ENCODE data around the gene HSD3B7.

HSD3B7 gene

GRCh38 chr16:31029272-31029671 lies 44.3 kb downstream of the HSD3B7 start:
- peaks cover 6% of the 10 kb centered on the region for H3K79me1 ChIP-seq (ENCODE audit: low read length)
- peaks cover 4% of the 10 kb centered on the region for H3K79me2 ChIP-seq (ENCODE audit: control insufficient read depth, insufficient read depth, low read length, poor library complexity)
- 100% methylated on average over 1 of the region's 5 CpGs for WGBS (ENCODE audit: extremely low coverage, insufficient coverage, insufficient read length)
- H3K14ac ChIP-seq (ENCODE audit: low read length): no peak overlapping the region
- H2BK120ac ChIP-seq (ENCODE audit: insufficient read depth, low read length, poor library complexity): no peak overlapping the region
- H3K4me1 ChIP-seq (ENCODE audit: control insufficient read depth in 1 of 2, insufficient read depth in 2 of 2, low read length in 2 of 2): peaks cover 6 to 7% of the 10 kb centered on the region in 2 experiments
- no peak overlapping the region for H3K23ac ChIP-seq (ENCODE audit: low read length)
- no peak overlapping the region for H4K12ac ChIP-seq (ENCODE audit: low read depth, low read length)
- no peak overlapping the region for H3K4me3 ChIP-seq (ENCODE audit: low read depth, low read length)
- no peak overlapping the region for H3K18ac ChIP-seq (ENCODE audit: low read length)
- no peaks in the 10 kb centered on the region for H3K36me3 ChIP-seq (ENCODE audit: control insufficient read depth in 1 of 2, insufficient read depth in 2 of 2, low read length in 2 of 2)
- H4K8ac ChIP-seq (ENCODE audit: low read depth, low read length): no peak overlapping the region
- H3K27me3 ChIP-seq (ENCODE audit: insufficient read depth, low read length): no peaks in the 10 kb centered on the region
- H3K4ac ChIP-seq (ENCODE audit: low read depth, low read length): no peak overlapping the region
- DNase-seq: no peak
- no peak overlapping the region for H2BK12ac ChIP-seq (ENCODE audit: low read length)
- H3K4me2 ChIP-seq (ENCODE audit: low read length): no peak overlapping the region
- H2AK5ac ChIP-seq (ENCODE audit: low read length): no peak overlapping the region
- H3K9ac ChIP-seq (ENCODE audit: low read length): no peak overlapping the region
- no peak overlapping the region for H2BK5ac ChIP-seq (ENCODE audit: low read depth, low read length, poor library complexity)
- H3K9me3 ChIP-seq (ENCODE audit: insufficient read depth, low read depth, low read length): peaks cover 2% of the 10 kb centered on the region
- H4K91ac ChIP-seq (ENCODE audit: low read depth, low read length): no peak overlapping the region
- no peak overlapping the region for H2AFZ ChIP-seq (ENCODE audit: insufficient read depth, low read length, poor library complexity)
- H3K27ac ChIP-seq (ENCODE audit: low read depth, low read length): no peak overlapping the region

GRCh38 chr16:31031276-31031675 lies 46.3 kb downstream of the HSD3B7 start:
- Histone ChIP-seq H2AK5ac (ENCODE audit: low read length) (no peak overlapping the region), H3K9me3 (ENCODE audit: insufficient read depth, low read depth, low read length) (peaks cover 2% of the 10 kb centered on the region), H3K4me2 (ENCODE audit: low read length) (no peak overlapping the region), H3K27me3 (ENCODE audit: insufficient read depth, low read length) (no peaks in the 10 kb centered on the region), H3K14ac (ENCODE audit: low read length) (no peak overlapping the region), H3K23ac (ENCODE audit: low read length) (no peak overlapping the region), H3K79me2 (ENCODE audit: control insufficient read depth, insufficient read depth, low read length, poor library complexity) (peaks cover 4% of the 10 kb centered on the region), H4K91ac (ENCODE audit: low read depth, low read length) (no peak overlapping the region), H2BK5ac (ENCODE audit: low read depth, low read length, poor library complexity) (no peak overlapping the region), H3K18ac (ENCODE audit: low read length) (no peak overlapping the region), H3K4ac (ENCODE audit: low read depth, low read length) (no peak overlapping the region), H2AFZ (ENCODE audit: insufficient read depth, low read length, poor library complexity) (no peak overlapping the region), H2BK120ac (ENCODE audit: insufficient read depth, low read length, poor library complexity) (no peak overlapping the region), H3K4me1 (ENCODE audit: control insufficient read depth in 1 of 2, insufficient read depth in 2 of 2, low read length in 2 of 2) (peaks cover 6 to 10% of the 10 kb centered on the region in 2 experiments), H3K36me3 (ENCODE audit: control insufficient read depth in 1 of 2, insufficient read depth in 2 of 2, low read length in 2 of 2) (peaks cover 3% of the 10 kb centered on the region in 2 experiments), H4K8ac (ENCODE audit: low read depth, low read length) (no peak overlapping the region), H3K79me1 (ENCODE audit: low read length) (peaks cover 6% of the 10 kb centered on the region), H3K9ac (ENCODE audit: low read length) (no peak overlapping the region), H4K12ac (ENCODE audit: low read depth, low read length) (no peak overlapping the region), H3K4me3 (ENCODE audit: low read depth, low read length) (no peak overlapping the region), H2BK12ac (ENCODE audit: low read length) (no peak overlapping the region), H3K27ac (ENCODE audit: low read depth, low read length) (no peak overlapping the region)
- DNase-seq: no peak
- no CpG with 5 or more reads among the region's 4 CpGs for WGBS (ENCODE audit: extremely low coverage, insufficient coverage, insufficient read length)

GRCh38 chr16:31032736-31033708 lies 48.0 kb downstream of the HSD3B7 start, which contains the start of gene STX4:
TSS of gene STX4 (plus strand) at chr16:31033558. CDS start at chr16:31033806, 248 bp downstream.
- no peak within 1 kb of the TSS for H3K27ac ChIP-seq (ENCODE audit: low read depth, low read length)
- peak within 1 kb of the TSS; percentile 63 for H2BK5ac ChIP-seq (ENCODE audit: low read depth, low read length, poor library complexity)
- H3K4me3 ChIP-seq (ENCODE audit: low read depth, low read length): peak within 1 kb of the TSS; percentile 92
- H3K4ac ChIP-seq (ENCODE audit: low read depth, low read length): peak within 1 kb of the TSS; percentile 24
- peaks cover 6 to 10% of the 10 kb centered on the region in 2 experiments for H3K4me1 ChIP-seq (ENCODE audit: control insufficient read depth in 1 of 2, insufficient read depth in 2 of 2, low read length in 2 of 2)
- H3K36me3 ChIP-seq (ENCODE audit: control insufficient read depth in 1 of 2, insufficient read depth in 2 of 2, low read length in 2 of 2): peaks cover 5 to 7% of the 10 kb centered on the region in 2 experiments
- H3K9me3 ChIP-seq (ENCODE audit: insufficient read depth, low read depth, low read length): peaks cover 2% of the 10 kb centered on the region
- H3K18ac ChIP-seq (ENCODE audit: low read length): peak within 1 kb of the TSS; percentile 71
- H3K9ac ChIP-seq (ENCODE audit: low read length): peak within 1 kb of the TSS; percentile 82
- no CpG with 5 or more reads among the region's 75 CpGs for WGBS (ENCODE audit: extremely low coverage, insufficient coverage, insufficient read length)
- peak within 1 kb of the TSS; percentile 51 for H2AK5ac ChIP-seq (ENCODE audit: low read length)
- H3K14ac ChIP-seq (ENCODE audit: low read length): peak within 1 kb of the TSS; percentile 85
- peaks cover 6% of the 10 kb centered on the region for H3K79me1 ChIP-seq (ENCODE audit: low read length)
- H2AFZ ChIP-seq (ENCODE audit: insufficient read depth, low read length, poor library complexity): peak within 1 kb of the TSS; percentile 96
- H4K91ac ChIP-seq (ENCODE audit: low read depth, low read length): peak within 1 kb of the TSS; percentile 90
- peak within 1 kb of the TSS; percentile 96 for H4K8ac ChIP-seq (ENCODE audit: low read depth, low read length)
- H3K79me2 ChIP-seq (ENCODE audit: control insufficient read depth, insufficient read depth, low read length, poor library complexity): peaks cover 4% of the 10 kb centered on the region
- no peak within 1 kb of the TSS for H3K23ac ChIP-seq (ENCODE audit: low read length)
- peak; percentile 94 to 99 for DNase-seq
- H3K27me3 ChIP-seq (ENCODE audit: insufficient read depth, low read length): no peaks in the 10 kb centered on the region
- H2BK120ac ChIP-seq (ENCODE audit: insufficient read depth, low read length, poor library complexity): peak within 1 kb of the TSS; percentile 40
- H2BK12ac ChIP-seq (ENCODE audit: low read length): no peak within 1 kb of the TSS
- peak within 1 kb of the TSS; percentile 92 for H4K12ac ChIP-seq (ENCODE audit: low read depth, low read length)
- peak within 1 kb of the TSS; percentile 97 for H3K4me2 ChIP-seq (ENCODE audit: low read length)

GRCh38 chr16:31033709-31034492 lies 48.9 kb downstream of the HSD3B7 start:
- Histone ChIP-seq H3K4me2 (ENCODE audit: low read length) (peak overlapping the region; percentile 97), H2AFZ (ENCODE audit: insufficient read depth, low read length, poor library complexity) (peak overlapping the region; percentile 67), H3K4me1 (ENCODE audit: control insufficient read depth in 1 of 2, insufficient read depth in 2 of 2, low read length in 2 of 2) (peaks cover 6 to 10% of the 10 kb centered on the region in 2 experiments), H4K8ac (ENCODE audit: low read depth, low read length) (peak overlapping the region; percentile 56), H3K23ac (ENCODE audit: low read length) (no peak overlapping the region), H3K9me3 (ENCODE audit: insufficient read depth, low read depth, low read length) (peaks cover 2% of the 10 kb centered on the region), H4K12ac (ENCODE audit: low read depth, low read length) (peak overlapping the region; percentile 57), H3K14ac (ENCODE audit: low read length) (peak overlapping the region; percentile 58), H2BK12ac (ENCODE audit: low read length) (no peak overlapping the region), H3K36me3 (ENCODE audit: control insufficient read depth in 1 of 2, insufficient read depth in 2 of 2, low read length in 2 of 2) (peaks cover 14 to 15% of the 10 kb centered on the region in 2 experiments), H3K9ac (ENCODE audit: low read length) (peak overlapping the region; percentile 82), H2AK5ac (ENCODE audit: low read length) (no peak overlapping the region), H3K27me3 (ENCODE audit: insufficient read depth, low read length) (no peaks in the 10 kb centered on the region), H2BK5ac (ENCODE audit: low read depth, low read length, poor library complexity) (peak overlapping the region; percentile 63), H3K79me1 (ENCODE audit: low read length) (peaks cover 6% of the 10 kb centered on the region), H2BK120ac (ENCODE audit: insufficient read depth, low read length, poor library complexity) (no peak overlapping the region), H3K27ac (ENCODE audit: low read depth, low read length) (no peak overlapping the region), H3K4ac (ENCODE audit: low read depth, low read length) (peak overlapping the region; percentile 24), H3K18ac (ENCODE audit: low read length) (peak overlapping the region; percentile 56), H3K79me2 (ENCODE audit: control insufficient read depth, insufficient read depth, low read length, poor library complexity) (peaks cover 4% of the 10 kb centered on the region), H4K91ac (ENCODE audit: low read depth, low read length) (peak overlapping the region; percentile 38), H3K4me3 (ENCODE audit: low read depth, low read length) (peak overlapping the region; percentile 92)
- peak; percentile 81 to 88 for DNase-seq
- WGBS (ENCODE audit: extremely low coverage, insufficient coverage, insufficient read length): no CpG with 5 or more reads among the region's 47 CpGs

All from trophoblast cell (in vitro differentiated cells and primary cell).